H9 (cell line): Measurements from ENCODE around the gene DDTL. TPM values are rescaled to one million over a fixed set of nuclear protein-coding genes. Genes with fewer than 3 reads are reported as not detected.
"Not testable (repeated sequence)": the region's sequence is repeated elsewhere in the genome, so short reads cannot be mapped to it uniquely, and the experiment has no call there.

ENCODE experiments used
- DNase-seq: peaks from one replicate; pipeline ENCODE4 v3.0.0-alpha.2; 2017
- H2AFZ ChIP-seq: one replicate; pipeline ENCODE4 v1.6.1; 2013; ENCODE audit warnings: mild to moderate bottlenecking, low read length, control low read depth, moderate library complexity
- H2AK5ac ChIP-seq: 2 replicates; pipeline ENCODE4 v1.6.1; 2013; ENCODE audit warnings: low read length, control low read depth, mixed read lengths; ENCODE audit not compliant: insufficient read length
- H2BK120ac ChIP-seq: one replicate; pipeline ENCODE4 v1.6.1; 2013; ENCODE audit warnings: low read depth, mild to moderate bottlenecking, low read length, control low read depth, inconsistent platforms; ENCODE audit not compliant: poor library complexity, severe bottlenecking
- H2BK12ac ChIP-seq: 2 replicates; pipeline ENCODE4 v1.6.1; 2013; ENCODE audit warnings: low read length, control low read depth, mixed read lengths, low read depth; ENCODE audit not compliant: insufficient read length
- H2BK15ac ChIP-seq: 2 replicates; pipeline ENCODE4 v1.6.1; 2013; ENCODE audit warnings: low read depth, low read length, control low read depth
- H2BK20ac ChIP-seq: one replicate; pipeline ENCODE4 v1.6.1; 2013; ENCODE audit warnings: low read depth, mild to moderate bottlenecking, low read length, control low read depth, inconsistent platforms; ENCODE audit not compliant: poor library complexity, severe bottlenecking
- H2BK5ac ChIP-seq: 2 replicates; pipeline ENCODE4 v1.6.1; 2013; ENCODE audit warnings: low read length, control low read depth, mixed read lengths; ENCODE audit not compliant: insufficient read length
- H3K14ac ChIP-seq: 2 replicates; pipeline ENCODE4 v1.6.1; 2013; ENCODE audit warnings: low read length, control low read depth; ENCODE audit not compliant: insufficient read depth
- H3K18ac ChIP-seq: 2 replicates; pipeline ENCODE4 v1.6.1; 2013; ENCODE audit warnings: low read depth, mild to moderate bottlenecking, mixed read lengths, low read length, control low read depth; ENCODE audit not compliant: insufficient read length
- H3K23ac ChIP-seq: 2 replicates; pipeline ENCODE4 v1.6.1; 2013; ENCODE audit warnings: low read length, control low read depth, mixed read lengths, low read depth; ENCODE audit not compliant: insufficient read length
- H3K23me2 ChIP-seq: 2 replicates; pipeline ENCODE4 v1.6.1; 2013; ENCODE audit warnings: low read depth, mild to moderate bottlenecking, mixed read lengths, low read length, control low read depth; ENCODE audit not compliant: insufficient read length, poor library complexity, severe bottlenecking
- H3K27ac ChIP-seq: 2 replicates; pipeline ENCODE4 v1.5.1; 2013; ENCODE audit warnings: low read length, control low read depth, mixed read lengths, low read depth; ENCODE audit not compliant: insufficient read length
- H3K27me3 ChIP-seq: 2 replicates; pipeline ENCODE4 v1.6.1; 2013; ENCODE audit warnings: low read length, control low read depth, inconsistent platforms; ENCODE audit not compliant: insufficient read depth
- H3K4ac ChIP-seq: 2 replicates; pipeline ENCODE4 v1.6.1; 2013; ENCODE audit warnings: low read depth, mild to moderate bottlenecking, control low read depth, inconsistent platforms, low read length, moderate library complexity
- H3K4me1 ChIP-seq: 2 replicates; pipeline ENCODE4 v1.6.1; 2013; ENCODE audit warnings: low read length, control low read depth, inconsistent platforms; ENCODE audit not compliant: insufficient read depth
- H3K4me2 ChIP-seq: 2 replicates; pipeline ENCODE4 v1.6.1; 2013; ENCODE audit warnings: low read length, control low read depth, mixed read lengths; ENCODE audit not compliant: insufficient read length, insufficient read depth
- H3K56ac ChIP-seq: 2 replicates; pipeline ENCODE4 v1.6.1; 2013; ENCODE audit warnings: low read depth, mild to moderate bottlenecking, mixed read lengths, low read length, control low read depth; ENCODE audit not compliant: insufficient read length
- H3K79me1 ChIP-seq: 2 replicates; pipeline ENCODE4 v1.6.1; 2013; ENCODE audit warnings: low read depth, mild to moderate bottlenecking, moderate library complexity, low read length, control low read depth, inconsistent platforms; ENCODE audit not compliant: insufficient read depth, poor library complexity, severe bottlenecking
- H3K79me2 ChIP-seq: 2 replicates; pipeline ENCODE4 v1.6.1; 2013; ENCODE audit warnings: low read length, control low read depth, inconsistent platforms; ENCODE audit not compliant: insufficient read depth
- H3K9ac ChIP-seq: 2 replicates; pipeline ENCODE4 v1.6.1; 2013; ENCODE audit warnings: low read length, control low read depth, mixed read lengths; ENCODE audit not compliant: insufficient read length; ENCODE audit errors: extremely low read depth
- H3K9me3 ChIP-seq: one replicate; pipeline ENCODE4 v1.6.1; 2013; ENCODE audit warnings: low read depth, low read length, inconsistent platforms; ENCODE audit not compliant: control insufficient read depth
- H3T11ph ChIP-seq: one replicate; pipeline ENCODE4 v1.6.1; 2013; ENCODE audit warnings: mild to moderate bottlenecking, low read length, control low read depth, inconsistent platforms
- H4K20me1 ChIP-seq: one replicate; pipeline ENCODE4 v1.6.1; 2013; ENCODE audit not compliant: control insufficient read depth, insufficient read length, insufficient read depth
- H4K5ac ChIP-seq: 2 replicates; pipeline ENCODE4 v1.6.1; 2013; ENCODE audit warnings: low read depth, mild to moderate bottlenecking, mixed read lengths, low read length, control low read depth; ENCODE audit not compliant: insufficient read length
- H4K8ac ChIP-seq: replicated peaks from 2 replicates; pipeline ENCODE4 v1.6.1; 2013; ENCODE audit warnings: low read length, control low read depth, mixed read lengths, low read depth; ENCODE audit not compliant: insufficient read length
- H4K91ac ChIP-seq: 2 replicates; pipeline ENCODE4 v1.6.1; 2013; ENCODE audit warnings: low read depth, mild to moderate bottlenecking, moderate library complexity, mixed read lengths, low read length, control low read depth; ENCODE audit not compliant: insufficient read length
- H3K27ac Mint-ChIP-seq, 3 experiments: 2 replicates in 2 of 3; 3 replicates in 1 of 3; pipeline ENCODE4 v1.8.0; 2020 to 2021; ENCODE audit warnings: mixed read lengths in 3 of 3, mild to moderate bottlenecking in 1 of 3, moderate library complexity in 1 of 3
- H3K27me3 Mint-ChIP-seq: 2 replicates; pipeline ENCODE4 v1.8.0; 2021; ENCODE audit warnings: low read depth, mild to moderate bottlenecking, moderate library complexity, mixed read lengths
- H3K36me3 Mint-ChIP-seq, 3 experiments: 2 replicates in 2 of 3; 3 replicates in 1 of 3; pipeline ENCODE4 v1.8.0; 2020 to 2021; ENCODE audit warnings: low read depth in 3 of 3, mixed read lengths in 3 of 3; ENCODE audit not compliant: insufficient read depth in 1 of 3
- H3K4me1 Mint-ChIP-seq, 2 experiments: 2 replicates each; pipeline ENCODE4 v1.8.0; 2020; ENCODE audit warnings: mixed read lengths in 2 of 2
- H3K4me3 Mint-ChIP-seq, 2 experiments: 2 replicates in 1 of 2; 3 replicates in 1 of 2; pipeline ENCODE4 v1.8.0; 2020 to 2021; ENCODE audit warnings: mild to moderate bottlenecking in 2 of 2, mixed read lengths in 2 of 2, moderate library complexity in 1 of 2
- H3K9me3 Mint-ChIP-seq, 2 experiments: 2 replicates in 1 of 2; 3 replicates in 1 of 2; pipeline ENCODE4 v1.8.0; 2020; ENCODE audit warnings: mild to moderate bottlenecking in 2 of 2, mixed read lengths in 2 of 2, moderate library complexity in 1 of 2
- WGBS: extraction: QIAGEN DNeasy Blood & Tissue Kit; methylation state at CpG from one replicate; pipeline ENCODE4 v1.1.7; 2013; ENCODE audit warnings: missing lambda C conversion rate, low lambda C conversion rate, mixed read lengths; ENCODE audit not compliant: insufficient read length; ENCODE audit errors: extremely low coverage; 5-methylcytosine and 5-hydroxymethylcytosine counted together
- long read RNA-seq: library from polyadenylated mRNA; unstranded; transcript quantifications from one replicate; pipeline ENCODE4 v2.0.0, GENCODE V29; 2020
- total RNA-seq: library from RNA; stranded (reverse); gene quantifications from 2 replicates; pipeline ENCODE4 v1.2.1, GENCODE V29; 2021

The DDTL gene
- total RNA-seq, result not detected in 2 replicates
- long read RNA-seq, partial matches to known transcripts, result 1 of 1 reads
- long read RNA-seq, other reads (novel, unspliced or antisense), result 0 of 1 reads

- H3K9me3 ChIP-seq, H3K4me1 Mint-ChIP-seq, H3K79me1 ChIP-seq, H3K4me3 Mint-ChIP-seq, H4K91ac ChIP-seq, H4K8ac ChIP-seq, H3K27ac ChIP-seq, H2BK20ac ChIP-seq, H2BK5ac ChIP-seq, H3K14ac ChIP-seq, H3K27ac Mint-ChIP-seq, H3K79me2 ChIP-seq, H4K5ac ChIP-seq, DNase-seq, H3K27me3 ChIP-seq, H3K9ac ChIP-seq, H3K56ac ChIP-seq, H3T11ph ChIP-seq, H3K9me3 Mint-ChIP-seq, H4K20me1 ChIP-seq, H3K18ac ChIP-seq, H2BK15ac ChIP-seq, H2BK12ac ChIP-seq, H3K23ac ChIP-seq, H3K27me3 Mint-ChIP-seq, H3K4me2 ChIP-seq, H2BK120ac ChIP-seq, H3K23me2 ChIP-seq, H3K4ac ChIP-seq, H2AK5ac ChIP-seq, H2AFZ ChIP-seq, H3K4me1 ChIP-seq: not testable (repeated sequence)
- WGBS, result no CpG with 5 or more reads among the region's 30 CpGs
- H3K36me3 Mint-ChIP-seq, result peaks cover 25 to 27% (median 26%) of the 10 kb centered on the region in 3 experiments
These were observed at the start of gene DDTL for GRCh38 chr22:23966568-23966967. TSS of gene DDTL (plus strand) at chr22:23966888. CDS start at chr22:23966915, 27 bp downstream.

DNA sequence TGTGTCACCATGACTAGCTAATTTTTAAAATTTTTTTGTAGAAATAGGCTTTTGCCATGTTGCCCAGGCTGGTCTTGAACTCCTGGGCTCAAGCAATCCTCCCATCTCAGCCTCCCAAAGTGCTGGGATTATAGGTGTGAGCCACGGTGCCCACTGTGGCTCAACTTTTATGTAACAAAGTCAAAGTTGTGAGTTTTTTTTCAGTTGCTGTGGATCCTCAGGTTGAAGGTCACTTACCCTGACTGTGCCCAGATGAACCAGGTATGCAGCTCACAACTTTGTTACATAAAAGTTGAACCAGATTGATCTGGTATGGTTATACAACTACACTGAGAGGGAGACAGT, 46.4 kb upstream of the DDTL start:
- H3K23me2 ChIP-seq, H4K20me1 ChIP-seq, H2BK120ac ChIP-seq, H3K18ac ChIP-seq, H2AFZ ChIP-seq, H3K4me1 Mint-ChIP-seq, H2BK20ac ChIP-seq, H2BK12ac ChIP-seq, H2AK5ac ChIP-seq, H3K9ac ChIP-seq, H3K4me2 ChIP-seq, H3K4me1 ChIP-seq, H3K27ac Mint-ChIP-seq, H3K23ac ChIP-seq, H2BK15ac ChIP-seq, H3K14ac ChIP-seq, DNase-seq, H3K27me3 Mint-ChIP-seq, H3K27ac ChIP-seq, H4K8ac ChIP-seq, H3K79me2 ChIP-seq, H3K27me3 ChIP-seq, H3K4me3 Mint-ChIP-seq, H2BK5ac ChIP-seq, H4K5ac ChIP-seq, H3K9me3 Mint-ChIP-seq, H3K4ac ChIP-seq, H3K79me1 ChIP-seq, H3K9me3 ChIP-seq, H4K91ac ChIP-seq, H3T11ph ChIP-seq, H3K56ac ChIP-seq: not testable (repeated sequence)
- no CpG with 5 or more reads among the region's 1 CpG for WGBS
- peaks cover 33 to 62% (median 39%) of the 10 kb centered on the region in 3 experiments for H3K36me3 Mint-ChIP-seq
